Neural cell (in vitro differentiated cells): ENCODE results near the gene C10orf53. TPM values are rescaled to one million over a fixed set of nuclear protein-coding genes. Genes with fewer than 3 reads are reported as not detected.

ENCODE experiments used
- H2AFZ ChIP-seq: fragments of 200-600, 300-800 bp; sonication (generic), shearing (Covaris generic); 2 replicates; pipeline ENCODE4 v1.6.0; 2014; ENCODE audit warnings: low read depth, mild to moderate bottlenecking, antibody characterized with exemption, low read length, moderate library complexity
- H3F3A ChIP-seq: fragments of 200-600 bp; shearing (Covaris generic); 2 replicates; pipeline ENCODE4 v1.6.1; 2016; ENCODE audit warnings: mild to moderate bottlenecking, moderate library complexity, mixed read lengths, antibody characterized with exemption, low read length; ENCODE audit not compliant: insufficient read depth, poor library complexity, severe bottlenecking
- H3K27ac ChIP-seq: fragments of 200-600, 300-800 bp; sonication (generic), shearing (Covaris generic); 2 replicates; pipeline ENCODE4 v1.5.1; 2014; ENCODE audit warnings: mild to moderate bottlenecking, low read length, moderate library complexity
- H3K27me3 ChIP-seq: fragments of 300-800, 200-600 bp; sonication (generic), shearing (Covaris generic); 2 replicates; pipeline ENCODE4 v1.6.0; 2014; ENCODE audit warnings: mild to moderate bottlenecking, low read depth, low read length, moderate library complexity; ENCODE audit not compliant: insufficient read depth
- H3K36me3 ChIP-seq: fragments of 300-800, 200-600 bp; sonication (generic), shearing (Covaris generic); 2 replicates; pipeline ENCODE4 v1.5.1; 2014; ENCODE audit warnings: mild to moderate bottlenecking, antibody characterized with exemption, low read length, moderate library complexity; ENCODE audit not compliant: insufficient read depth
- H3K4me2 ChIP-seq: fragments of 300-800, 200-600 bp; sonication (generic), shearing (Covaris generic); 2 replicates; pipeline ENCODE4 v1.6.0; 2014; ENCODE audit warnings: mild to moderate bottlenecking, low read length
- H3K4me3 ChIP-seq: fragments of 300-800, 200-600 bp; sonication (generic), shearing (Covaris generic); 2 replicates; pipeline ENCODE4 v1.5.1; 2014; ENCODE audit warnings: mild to moderate bottlenecking, low read length, moderate library complexity
- H3K79me2 ChIP-seq: fragments of 200-600 bp; shearing (Covaris generic); replicated peaks from 2 replicates; pipeline ENCODE4 v1.6.0; 2014; ENCODE audit warnings: mild to moderate bottlenecking, low read length, moderate library complexity; ENCODE audit not compliant: insufficient read depth
- H3K9ac ChIP-seq: fragments of 300-800, 200-600 bp; sonication (generic), shearing (Covaris generic); 2 replicates; pipeline ENCODE4 v1.6.1; 2016; ENCODE audit warnings: mild to moderate bottlenecking, low read length, mixed read lengths
- H3K9me2 ChIP-seq: fragments of 200-600 bp; shearing (Covaris generic); 2 replicates; pipeline ENCODE4 v1.6.1; 2016; ENCODE audit warnings: mild to moderate bottlenecking, low read length, mixed read lengths; ENCODE audit not compliant: insufficient read depth
- H3K9me3 ChIP-seq: fragments of 200-600, 300-800 bp; sonication (generic), shearing (Covaris generic); 2 replicates; pipeline ENCODE4 v1.6.1; 2016; ENCODE audit warnings: mild to moderate bottlenecking, mixed run types, low read length, moderate library complexity, mixed read lengths
- H4K20me1 ChIP-seq: fragments of 200-600 bp; shearing (Covaris generic); 2 replicates; pipeline ENCODE4 v1.6.1; 2016; ENCODE audit warnings: mild to moderate bottlenecking, mixed run types; ENCODE audit not compliant: insufficient read depth
- CTCF ChIP-seq: fragments of 450-650 bp; IDR thresholded peaks from 2 replicates; pipeline ENCODE4 v1.5.1; 2014; ENCODE audit warnings: antibody characterized with exemption, mild to moderate bottlenecking, moderate library complexity; ENCODE audit not compliant: poor library complexity, severe bottlenecking
- EP300 ChIP-seq: fragments of 450-650 bp; conservative IDR thresholded peaks from 2 replicates; pipeline ENCODE4 v1.6.1; 2014; ENCODE audit warnings: antibody characterized with exemption, mild to moderate bottlenecking, moderate library complexity; ENCODE audit not compliant: poor library complexity, severe bottlenecking
- EZH2 ChIP-seq: fragments of 200-600, 300-800 bp; shearing (Covaris generic), sonication (generic); IDR thresholded peaks from 2 replicates; pipeline ENCODE4 v1.6.1; 2014; ENCODE audit warnings: antibody characterized with exemption, low read length, borderline replicate concordance, mild to moderate bottlenecking; ENCODE audit not compliant: insufficient read depth, poor library complexity, severe bottlenecking
- MXI1 ChIP-seq: fragments of 450-650 bp; conservative IDR thresholded peaks from 2 replicates; pipeline ENCODE4 v1.6.1; 2014; ENCODE audit warnings: antibody characterized with exemption, mild to moderate bottlenecking; ENCODE audit not compliant: poor library complexity, severe bottlenecking
- POLR2AphosphoS5 ChIP-seq: IDR thresholded peaks from 2 replicates; pipeline ENCODE4 v1.6.1; 2012
- RAD21 ChIP-seq: fragments of 450-650 bp; conservative IDR thresholded peaks from 2 replicates; pipeline ENCODE4 v1.6.1; 2014; ENCODE audit warnings: antibody characterized with exemption, mild to moderate bottlenecking, moderate library complexity
- REST ChIP-seq: IDR thresholded peaks from 2 replicates; pipeline ENCODE4 v1.6.1; 2012; ENCODE audit warnings: borderline replicate concordance
- SMC3 ChIP-seq: fragments of 450-650 bp; conservative IDR thresholded peaks from 2 replicates; pipeline ENCODE4 v1.6.1; 2014; ENCODE audit warnings: antibody characterized with exemption, mild to moderate bottlenecking, moderate library complexity; ENCODE audit not compliant: poor library complexity
- TAF1 ChIP-seq: IDR thresholded peaks from 2 replicates; pipeline ENCODE4 v1.6.1; 2012; ENCODE audit warnings: low read depth
- polyA plus RNA-seq: library from polyadenylated mRNA; depleted of rRNA; stranded (reverse); fragments of >200 nt; gene quantifications from 2 replicates; pipeline ENCODE4 v1.2.3, GENCODE V29; 2014

Gene C10orf53
- polyA plus RNA-seq, 1 donor from 2014 or later, result not detected

- no peaks in the 10 kb centered on the region for H4K20me1 ChIP-seq
- H3K4me2 ChIP-seq, result no peak overlapping the region
- H3K9me3 ChIP-seq, result no peaks in the 10 kb centered on the region
- H3K9ac ChIP-seq, result no peak overlapping the region
- no peaks in the 10 kb centered on the region for H3F3A ChIP-seq
- H3K27me3 ChIP-seq, result no peaks in the 10 kb centered on the region
- H3K9me2 ChIP-seq, result no peaks in the 10 kb centered on the region
- no peak overlapping the region for H2AFZ ChIP-seq
- H3K4me3 ChIP-seq, result no peak overlapping the region
- H3K36me3 ChIP-seq, result no peaks in the 10 kb centered on the region
- no peaks in the 10 kb centered on the region for H3K79me2 ChIP-seq
- TF ChIP-seq RAD21 (no peak), SMC3 (no peak), TAF1 (no peak)
- no peak overlapping the region for H3K27ac ChIP-seq
Measured at GRCh38 chr10:49666054-49666615, 13.3 kb upstream of the C10orf53 start.

GRCh38 chr10:49666685-49667084 is 12.8 kb upstream of the C10orf53 start:
- no peaks in the 10 kb centered on the region for H3K9me3 ChIP-seq
- H3K27me3 ChIP-seq, result no peaks in the 10 kb centered on the region
- no peaks in the 10 kb centered on the region for H3F3A ChIP-seq
- H3K4me3 ChIP-seq, result no peak overlapping the region
- no peak overlapping the region for H3K4me2 ChIP-seq
- no peaks in the 10 kb centered on the region for H4K20me1 ChIP-seq
- TF ChIP-seq CTCF (no peak), EZH2 (no peak), POLR2AphosphoS5 (no peak), TAF1 (no peak), MXI1 (no peak), SMC3 (no peak), EP300 (no peak)
- H3K9me2 ChIP-seq, result no peaks in the 10 kb centered on the region
- H2AFZ ChIP-seq, result no peak overlapping the region
- H3K36me3 ChIP-seq, result no peaks in the 10 kb centered on the region
- no peak overlapping the region for H3K9ac ChIP-seq
- H3K27ac ChIP-seq, result no peak overlapping the region
- no peaks in the 10 kb centered on the region for H3K79me2 ChIP-seq

- no peaks in the 10 kb centered on the region for H3K27me3 ChIP-seq
- no peak overlapping the region for H3K9ac ChIP-seq
- no peaks in the 10 kb centered on the region for H3K79me2 ChIP-seq
- H3K9me2 ChIP-seq, result no peaks in the 10 kb centered on the region
- H4K20me1 ChIP-seq, result no peaks in the 10 kb centered on the region
- H2AFZ ChIP-seq, result no peak overlapping the region
- TF ChIP-seq EZH2 (no peak), TAF1 (no peak), REST (no peak), SMC3 (no peak), EP300 (no peak), CTCF (no peak), POLR2AphosphoS5 (no peak), RAD21 (no peak), MXI1 (no peak)
- no peaks in the 10 kb centered on the region for H3K36me3 ChIP-seq
- H3F3A ChIP-seq, result no peaks in the 10 kb centered on the region
- H3K4me3 ChIP-seq, result no peak overlapping the region
- no peak overlapping the region for H3K4me2 ChIP-seq
- no peak overlapping the region for H3K27ac ChIP-seq
- no peaks in the 10 kb centered on the region for H3K9me3 ChIP-seq
Measured at GRCh38 chr10:49667991-49668390, 11.5 kb upstream of the C10orf53 start.
